ENCODE measurements around the gene MAP4K3.
A peak's percentile ranks its signal among the peaks of the same experiment; 100 is the strongest.

Gene MAP4K3

DNA sequence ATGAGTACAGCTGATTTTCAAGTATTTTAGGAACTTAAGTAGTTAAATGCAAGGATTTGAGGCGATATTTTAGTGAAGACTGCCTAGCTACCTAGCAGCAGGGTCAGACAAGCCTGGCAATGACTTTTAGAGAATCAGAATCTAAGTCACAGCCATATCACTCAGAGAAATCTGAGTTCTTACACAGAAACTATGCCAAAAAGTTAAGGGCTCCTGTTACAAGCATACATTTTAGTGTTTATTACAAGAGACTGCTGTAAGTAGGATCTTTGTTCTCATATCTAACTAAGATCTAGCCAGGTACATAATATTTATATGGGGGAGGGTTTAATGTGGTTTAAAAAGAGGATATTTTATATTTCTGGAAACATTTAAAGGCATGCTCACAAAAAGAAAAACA is 37.5 kb downstream of the MAP4K3 start:
- Histone ChIP-seq H3K9me3 (ENCODE audit: control insufficient read depth, low read length) (no peaks in the 10 kb centered on the region), H3K36me3 (ENCODE audit: control insufficient read depth, insufficient read depth, low read length) (no peaks in the 10 kb centered on the region), H3K9ac (no peak overlapping the region), H2AFZ (no peak overlapping the region), H3K27ac (no peak overlapping the region), H3K27me3 (ENCODE audit: control insufficient read depth, insufficient read depth, low read length) (no peaks in the 10 kb centered on the region), H3K4me2 (ENCODE audit: low read length) (peak overlapping the region; percentile 50), H3K4me1 (peaks cover 7% of the 10 kb centered on the region), H3K4me3 (ENCODE audit: low read depth, low read length) (peak overlapping the region; percentile 30), H3K79me2 (peaks cover 19% of the 10 kb centered on the region)
- TF ChIP-seq, protein P1, sequence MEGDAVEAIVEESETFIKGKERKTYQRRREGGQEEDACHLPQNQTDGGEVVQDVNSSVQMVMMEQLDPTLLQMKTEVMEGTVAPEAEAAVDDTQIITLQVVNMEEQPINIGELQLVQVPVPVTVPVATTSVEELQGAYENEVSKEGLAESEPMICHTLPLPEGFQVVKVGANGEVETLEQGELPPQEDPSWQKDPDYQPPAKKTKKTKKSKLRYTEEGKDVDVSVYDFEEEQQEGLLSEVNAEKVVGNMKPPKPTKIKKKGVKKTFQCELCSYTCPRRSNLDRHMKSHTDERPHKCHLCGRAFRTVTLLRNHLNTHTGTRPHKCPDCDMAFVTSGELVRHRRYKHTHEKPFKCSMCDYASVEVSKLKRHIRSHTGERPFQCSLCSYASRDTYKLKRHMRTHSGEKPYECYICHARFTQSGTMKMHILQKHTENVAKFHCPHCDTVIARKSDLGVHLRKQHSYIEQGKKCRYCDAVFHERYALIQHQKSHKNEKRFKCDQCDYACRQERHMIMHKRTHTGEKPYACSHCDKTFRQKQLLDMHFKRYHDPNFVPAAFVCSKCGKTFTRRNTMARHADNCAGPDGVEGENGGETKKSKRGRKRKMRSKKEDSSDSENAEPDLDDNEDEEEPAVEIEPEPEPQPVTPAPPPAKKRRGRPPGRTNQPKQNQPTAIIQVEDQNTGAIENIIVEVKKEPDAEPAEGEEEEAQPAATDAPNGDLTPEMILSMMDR (IDR thresholded peaks at IDR 0.05): no peak

DNA sequence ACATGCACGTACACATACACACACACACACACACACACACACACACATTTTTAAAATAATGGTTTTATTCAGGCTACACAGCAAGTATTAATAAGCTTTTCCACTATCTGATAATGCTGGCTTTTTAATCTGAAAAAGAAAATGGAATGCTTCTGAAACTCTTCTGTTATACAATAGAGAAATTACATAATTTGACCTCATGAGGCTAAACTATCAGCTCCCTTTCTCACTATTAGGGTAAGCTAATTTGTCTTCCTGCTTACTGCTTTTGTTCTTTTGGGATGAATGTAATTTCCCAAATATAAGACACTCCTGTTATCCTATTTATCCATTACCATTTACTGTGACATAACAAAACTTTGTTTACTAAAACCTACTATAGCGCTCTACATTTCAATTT is 41.8 kb downstream of the MAP4K3 start:
- Histone ChIP-seq H3K9me3 (ENCODE audit: control insufficient read depth, low read length) (no peaks in the 10 kb centered on the region), H3K27ac (no peak overlapping the region), H3K36me3 (ENCODE audit: control insufficient read depth, insufficient read depth, low read length) (no peaks in the 10 kb centered on the region), H3K4me1 (peaks cover 9% of the 10 kb centered on the region), H2AFZ (no peak overlapping the region), H3K9ac (no peak overlapping the region), H3K79me2 (peaks cover 17% of the 10 kb centered on the region), H3K27me3 (ENCODE audit: control insufficient read depth, insufficient read depth, low read length) (no peaks in the 10 kb centered on the region), H3K4me3 (ENCODE audit: low read depth, low read length) (no peak overlapping the region), H3K4me2 (ENCODE audit: low read length) (no peak overlapping the region)
- TF ChIP-seq, protein P1 (IDR thresholded peaks at IDR 0.05): no peak

DNA sequence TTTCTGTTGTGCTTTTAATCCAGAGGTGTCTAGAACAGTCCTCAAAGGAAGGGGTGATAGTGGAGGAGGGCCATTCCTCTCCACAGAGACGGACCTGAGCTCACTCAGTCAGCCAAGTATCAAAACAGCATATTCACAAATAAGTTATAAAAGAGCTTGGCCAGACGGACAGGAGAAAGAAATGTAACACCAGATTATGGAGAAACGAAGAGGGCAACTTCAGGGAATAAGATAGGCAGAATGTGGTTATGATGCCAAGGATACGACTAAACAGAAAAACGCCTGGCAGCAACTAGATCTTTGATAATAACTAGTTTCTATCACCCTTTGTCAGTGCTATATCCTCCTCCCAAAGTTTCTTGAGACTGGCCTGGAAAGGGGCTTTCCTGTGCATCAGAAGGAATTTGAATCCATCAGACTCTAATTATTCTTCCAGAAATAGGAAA is 42.5 kb downstream of the MAP4K3 start:
- no peaks in the 10 kb centered on the region for H3K27me3 ChIP-seq (ENCODE audit: control insufficient read depth, insufficient read depth, low read length)
- TF ChIP-seq, protein P1 (IDR thresholded peaks at IDR 0.05): no peak
- peak overlapping the region; percentile 15 for H3K27ac ChIP-seq
- H3K9me3 ChIP-seq (ENCODE audit: control insufficient read depth, low read length): no peaks in the 10 kb centered on the region
- H2AFZ ChIP-seq: no peak overlapping the region
- H3K79me2 ChIP-seq: peaks cover 25% of the 10 kb centered on the region
- no peaks in the 10 kb centered on the region for H3K36me3 ChIP-seq (ENCODE audit: control insufficient read depth, insufficient read depth, low read length)
- H3K4me3 ChIP-seq (ENCODE audit: low read depth, low read length): no peak overlapping the region
- H3K9ac ChIP-seq: no peak overlapping the region
- no peak overlapping the region for H3K4me2 ChIP-seq (ENCODE audit: low read length)
- H3K4me1 ChIP-seq: peaks cover 9% of the 10 kb centered on the region

DNA sequence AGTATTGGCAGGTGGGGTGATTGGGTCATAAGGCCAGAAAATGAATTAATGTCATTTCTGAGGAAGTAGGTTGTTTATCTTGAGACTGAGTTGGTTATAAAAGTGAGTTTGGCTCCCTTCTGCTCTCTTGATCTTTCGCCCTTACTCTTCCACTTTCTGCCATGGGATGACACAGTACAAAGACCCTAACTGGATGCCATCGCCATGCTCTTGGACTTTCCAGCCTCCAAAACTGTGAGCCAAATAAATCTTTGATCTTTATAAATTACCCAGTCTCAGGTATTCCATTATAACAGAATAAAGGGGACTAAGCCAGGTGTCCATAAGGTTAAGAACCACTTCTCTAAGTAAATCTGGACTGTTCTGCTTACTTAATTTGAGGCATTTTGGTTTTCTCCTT is 44.4 kb downstream of the MAP4K3 start:
- Histone ChIP-seq H3K9ac (no peak overlapping the region), H3K9me3 (ENCODE audit: control insufficient read depth, low read length) (no peaks in the 10 kb centered on the region), H3K27me3 (ENCODE audit: control insufficient read depth, insufficient read depth, low read length) (no peaks in the 10 kb centered on the region), H3K36me3 (ENCODE audit: control insufficient read depth, insufficient read depth, low read length) (no peaks in the 10 kb centered on the region), H3K79me2 (peaks cover 25% of the 10 kb centered on the region), H3K27ac (no peak overlapping the region), H3K4me3 (ENCODE audit: low read depth, low read length) (no peak overlapping the region), H3K4me2 (ENCODE audit: low read length) (no peak overlapping the region), H2AFZ (no peak overlapping the region), H3K4me1 (peaks cover 9% of the 10 kb centered on the region)
- TF ChIP-seq, protein P1 (IDR thresholded peaks at IDR 0.05): no peak

DNA sequence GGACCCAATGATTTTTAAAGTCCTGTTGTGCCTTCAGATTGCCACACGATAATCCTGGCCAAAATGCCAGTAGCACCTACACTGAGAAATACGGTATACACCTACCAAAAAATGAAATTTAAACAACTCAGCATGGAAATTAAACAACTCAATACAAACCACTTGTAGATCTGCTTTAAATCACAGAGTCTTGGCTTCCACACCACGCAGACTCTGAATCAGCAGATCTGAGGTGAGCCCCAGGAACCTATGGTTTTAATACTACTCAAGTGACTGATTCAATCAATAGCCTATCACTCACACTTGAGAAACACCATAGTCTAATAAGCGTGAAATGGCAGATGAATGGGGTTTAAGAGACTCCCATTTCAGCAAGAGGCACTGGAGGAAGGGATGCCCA is 46.9 kb downstream of the MAP4K3 start:
- H3K27me3 ChIP-seq (ENCODE audit: control insufficient read depth, insufficient read depth, low read length): no peaks in the 10 kb centered on the region
- H3K9ac ChIP-seq: no peak overlapping the region
- no peak overlapping the region for H2AFZ ChIP-seq
- H3K4me1 ChIP-seq: peaks cover 9% of the 10 kb centered on the region
- H3K9me3 ChIP-seq (ENCODE audit: control insufficient read depth, low read length): no peaks in the 10 kb centered on the region
- no peaks in the 10 kb centered on the region for H3K36me3 ChIP-seq (ENCODE audit: control insufficient read depth, insufficient read depth, low read length)
- H3K4me3 ChIP-seq (ENCODE audit: low read depth, low read length): no peak overlapping the region
- H3K27ac ChIP-seq: no peak overlapping the region
- TF ChIP-seq, protein P1 (IDR thresholded peaks at IDR 0.05): no peak
- peaks cover 43% of the 10 kb centered on the region for H3K79me2 ChIP-seq
- no peak overlapping the region for H3K4me2 ChIP-seq (ENCODE audit: low read length)

All from parathyroid adenoma (tissue), 2 donors.